HepG2 (cell line): Measurements from ENCODE around the gene KITLG. TPM values are rescaled to one million over a fixed set of nuclear protein-coding genes. Genes with fewer than 3 reads are reported as not detected.
A peak's percentile ranks its signal among the peaks of the same experiment; 100 is the strongest.

Experiments used
- FOXM1 ChIP-seq: sonication (generic); formaldehyde crosslinking; IDR thresholded peaks from 2 replicates; pipeline ENCODE4 v1.5.0; 2020; ENCODE audit warnings: missing genetic modification reagents
- KLF6 ChIP-seq: IDR thresholded peaks from 2 replicates; pipeline ENCODE4 v1.8.0; 2016; ENCODE audit warnings: missing biosample characterization, missing genetic modification reagents
- MED1 ChIP-seq: sonication (generic); formaldehyde crosslinking; IDR thresholded peaks from 2 replicates; pipeline ENCODE4 v1.4.0; 2020; ENCODE audit warnings: missing genetic modification reagents
- MIER2 ChIP-seq: IDR thresholded peaks from 2 replicates; pipeline ENCODE4 v1.6.1; 2016; ENCODE audit warnings: missing biosample characterization, missing genetic modification reagents
- PHB2 ChIP-seq: fragments of 450-650 bp; IDR thresholded peaks from 2 replicates; pipeline ENCODE4 v1.6.1; 2018; ENCODE audit not compliant: partially characterized antibody
- ZMAT3 ChIP-seq: sonication (generic); formaldehyde crosslinking; conservative IDR thresholded peaks from 2 replicates; pipeline ENCODE4 v1.7.0; 2021; ENCODE audit warnings: missing genetic modification reagents
- ZNF777 ChIP-seq: sonication (generic); formaldehyde crosslinking; IDR thresholded peaks from 2 replicates; pipeline ENCODE4 v1.4.0; 2020; ENCODE audit warnings: missing genetic modification reagents
- ZSCAN20 ChIP-seq: sonication (generic); formaldehyde crosslinking; IDR thresholded peaks from 2 replicates; pipeline ENCODE4 v1.4.0; 2020; ENCODE audit warnings: missing genetic modification reagents, mild to moderate bottlenecking, borderline replicate concordance
- ZSCAN21 ChIP-seq: sonication (generic); formaldehyde crosslinking; IDR thresholded peaks from 2 replicates; pipeline ENCODE4 v1.8.0; 2022; ENCODE audit warnings: mild to moderate bottlenecking, missing genetic modification reagents, moderate library complexity, borderline replicate concordance
- polyA plus RNA-seq, 8 experiments: library from polyadenylated mRNA; depleted of rRNA in 3 of 8; stranded (reverse) in 7 of 8; unstranded in 1 of 8; fragments of >200 nt; fragmentation: Illumina TruSeq in 4 of 8; extraction: Trizol in 4 of 8; gene quantifications; 2 replicates each; pipeline versions ENCODE4 v1.2.1 to v1.2.3, GENCODE V29; 2011 to 2016; ENCODE audit warnings: low read depth in 4 of 8, missing spikeins in 1 of 8, mixed read lengths in 1 of 8; ENCODE audit not compliant: insufficient read depth in 1 of 8
- total RNA-seq, 5 experiments: library from RNA; depleted of rRNA; stranded (reverse); fragments of >200 nt; fragmentation: Illumina TruSeq; extraction: Trizol; gene quantifications; 2 replicates each; pipeline ENCODE4 v1.2.3, GENCODE V29; 2016; ENCODE audit warnings: low read depth in 1 of 5
- TF ChIP-seq, protein P1 (sequence below), 2 experiments: sonication (generic) in 1 of 2; formaldehyde crosslinking in 1 of 2; IDR thresholded peaks; 2 replicates each; pipeline versions ENCODE4 v1.4.0 to v1.6.1; 2018 to 2020; ENCODE audit warnings: missing genetic modification reagents in 2 of 2, borderline replicate concordance in 1 of 2, low read depth in 1 of 2, mild to moderate bottlenecking in 1 of 2, missing biosample characterization in 1 of 2
- TF ChIP-seq, protein P2 (sequence below): sonication (generic); formaldehyde crosslinking; IDR thresholded peaks from 2 replicates; pipeline ENCODE4 v1.4.0; 2020; ENCODE audit warnings: mild to moderate bottlenecking, missing genetic modification reagents
- TF ChIP-seq, protein P3 (sequence below): sonication (generic); formaldehyde crosslinking; IDR thresholded peaks from 2 replicates; pipeline ENCODE4 v1.4.0; 2020; ENCODE audit warnings: missing genetic modification reagents, mild to moderate bottlenecking, borderline replicate concordance
- TF ChIP-seq, protein P4 (sequence below): sonication (generic); formaldehyde crosslinking; IDR thresholded peaks from 2 replicates; pipeline ENCODE4 v1.5.0; 2020; ENCODE audit warnings: missing genetic modification reagents
- TF ChIP-seq, protein P5 (sequence below): sonication (generic); formaldehyde crosslinking; IDR thresholded peaks from 2 replicates; pipeline ENCODE4 v1.4.0; 2020; ENCODE audit warnings: low read depth, mild to moderate bottlenecking, missing genetic modification reagents
- TF ChIP-seq, protein P6 (sequence below): sonication (generic); formaldehyde crosslinking; IDR thresholded peaks from 2 replicates; pipeline ENCODE4 v1.5.0; 2020; ENCODE audit warnings: missing genetic modification reagents

KITLG gene
- total and polyA plus RNA-seq, 2 of the 13 experiments (the other 11 are each of a cell fraction or from before 2014, with no cell fraction given), result 0.66 to 4.3 TPM

DNA sequence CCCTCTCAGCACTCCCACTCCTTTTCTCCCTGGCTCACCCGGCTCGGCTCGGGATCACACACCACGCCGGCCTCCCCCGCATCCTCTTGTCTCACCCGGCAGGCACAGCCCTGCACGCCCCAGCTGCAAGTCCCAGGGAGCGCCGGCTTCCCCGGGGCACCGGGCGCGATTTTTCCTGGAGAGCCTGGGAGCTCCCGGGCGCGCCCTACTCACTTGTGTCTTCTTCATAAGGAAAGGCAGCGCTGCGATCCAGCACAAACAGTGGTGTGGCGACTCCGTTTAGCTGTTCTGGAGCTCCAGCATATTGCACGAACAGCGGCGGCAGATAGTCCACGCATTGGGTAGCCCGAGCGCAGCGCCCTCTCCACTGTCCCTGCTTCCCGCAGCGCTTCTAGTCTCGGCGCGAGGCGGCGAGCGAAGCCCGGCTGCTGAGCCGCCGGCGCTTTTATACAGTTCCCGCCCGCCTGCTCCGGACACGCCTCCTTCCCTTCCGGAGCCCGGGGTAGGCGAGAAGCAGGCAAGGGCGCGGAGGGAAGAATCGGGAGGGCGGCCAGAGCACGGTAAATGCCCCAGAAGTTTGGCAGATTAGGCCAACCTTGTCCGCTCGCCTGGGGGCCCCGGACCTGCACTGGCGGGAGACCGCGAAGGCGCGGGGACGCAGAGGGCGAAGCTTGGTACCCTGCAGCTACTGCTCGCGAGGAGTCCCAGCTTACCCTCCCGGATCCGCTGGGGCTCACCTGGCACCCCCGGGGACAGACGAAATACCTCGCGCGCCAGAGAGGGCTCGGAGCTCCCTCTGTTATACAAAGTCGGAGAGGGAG, at the start of gene KITLG (continued):
- TF ChIP-seq, protein P1, sequence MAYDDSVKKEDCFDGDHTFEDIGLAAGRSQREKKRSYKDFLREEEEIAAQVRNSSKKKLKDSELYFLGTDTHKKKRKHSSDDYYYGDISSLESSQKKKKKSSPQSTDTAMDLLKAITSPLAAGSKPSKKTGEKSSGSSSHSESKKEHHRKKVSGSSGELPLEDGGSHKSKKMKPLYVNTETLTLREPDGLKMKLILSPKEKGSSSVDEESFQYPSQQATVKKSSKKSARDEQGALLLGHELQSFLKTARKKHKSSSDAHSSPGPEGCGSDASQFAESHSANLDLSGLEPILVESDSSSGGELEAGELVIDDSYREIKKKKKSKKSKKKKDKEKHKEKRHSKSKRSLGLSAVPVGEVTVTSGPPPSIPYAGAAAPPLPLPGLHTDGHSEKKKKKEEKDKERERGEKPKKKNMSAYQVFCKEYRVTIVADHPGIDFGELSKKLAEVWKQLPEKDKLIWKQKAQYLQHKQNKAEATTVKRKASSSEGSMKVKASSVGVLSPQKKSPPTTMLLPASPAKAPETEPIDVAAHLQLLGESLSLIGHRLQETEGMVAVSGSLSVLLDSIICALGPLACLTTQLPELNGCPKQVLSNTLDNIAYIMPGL (CRISPR knock-in tag; IDR thresholded peaks at IDR 0.05; ENCODE audit: borderline replicate concordance in 1 of 2, low read depth in 1 of 2), result 0 out of 4 replicates have a peak, but pooled peaks of 1 of the 2 experiments have one; percentile 48
- TF ChIP-seq MIER2 (CRISPR knock-in tag), result no peak
- no peak for TF ChIP-seq KLF6 (CRISPR knock-in tag)
- TF ChIP-seq, protein P2, sequence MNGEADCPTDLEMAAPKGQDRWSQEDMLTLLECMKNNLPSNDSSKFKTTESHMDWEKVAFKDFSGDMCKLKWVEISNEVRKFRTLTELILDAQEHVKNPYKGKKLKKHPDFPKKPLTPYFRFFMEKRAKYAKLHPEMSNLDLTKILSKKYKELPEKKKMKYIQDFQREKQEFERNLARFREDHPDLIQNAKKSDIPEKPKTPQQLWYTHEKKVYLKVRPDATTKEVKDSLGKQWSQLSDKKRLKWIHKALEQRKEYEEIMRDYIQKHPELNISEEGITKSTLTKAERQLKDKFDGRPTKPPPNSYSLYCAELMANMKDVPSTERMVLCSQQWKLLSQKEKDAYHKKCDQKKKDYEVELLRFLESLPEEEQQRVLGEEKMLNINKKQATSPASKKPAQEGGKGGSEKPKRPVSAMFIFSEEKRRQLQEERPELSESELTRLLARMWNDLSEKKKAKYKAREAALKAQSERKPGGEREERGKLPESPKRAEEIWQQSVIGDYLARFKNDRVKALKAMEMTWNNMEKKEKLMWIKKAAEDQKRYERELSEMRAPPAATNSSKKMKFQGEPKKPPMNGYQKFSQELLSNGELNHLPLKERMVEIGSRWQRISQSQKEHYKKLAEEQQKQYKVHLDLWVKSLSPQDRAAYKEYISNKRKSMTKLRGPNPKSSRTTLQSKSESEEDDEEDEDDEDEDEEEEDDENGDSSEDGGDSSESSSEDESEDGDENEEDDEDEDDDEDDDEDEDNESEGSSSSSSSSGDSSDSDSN (CRISPR knock-in tag), result peak; percentile 71
- no peak for TF ChIP-seq ZNF777 (CRISPR knock-in tag)
- TF ChIP-seq, protein P3, sequence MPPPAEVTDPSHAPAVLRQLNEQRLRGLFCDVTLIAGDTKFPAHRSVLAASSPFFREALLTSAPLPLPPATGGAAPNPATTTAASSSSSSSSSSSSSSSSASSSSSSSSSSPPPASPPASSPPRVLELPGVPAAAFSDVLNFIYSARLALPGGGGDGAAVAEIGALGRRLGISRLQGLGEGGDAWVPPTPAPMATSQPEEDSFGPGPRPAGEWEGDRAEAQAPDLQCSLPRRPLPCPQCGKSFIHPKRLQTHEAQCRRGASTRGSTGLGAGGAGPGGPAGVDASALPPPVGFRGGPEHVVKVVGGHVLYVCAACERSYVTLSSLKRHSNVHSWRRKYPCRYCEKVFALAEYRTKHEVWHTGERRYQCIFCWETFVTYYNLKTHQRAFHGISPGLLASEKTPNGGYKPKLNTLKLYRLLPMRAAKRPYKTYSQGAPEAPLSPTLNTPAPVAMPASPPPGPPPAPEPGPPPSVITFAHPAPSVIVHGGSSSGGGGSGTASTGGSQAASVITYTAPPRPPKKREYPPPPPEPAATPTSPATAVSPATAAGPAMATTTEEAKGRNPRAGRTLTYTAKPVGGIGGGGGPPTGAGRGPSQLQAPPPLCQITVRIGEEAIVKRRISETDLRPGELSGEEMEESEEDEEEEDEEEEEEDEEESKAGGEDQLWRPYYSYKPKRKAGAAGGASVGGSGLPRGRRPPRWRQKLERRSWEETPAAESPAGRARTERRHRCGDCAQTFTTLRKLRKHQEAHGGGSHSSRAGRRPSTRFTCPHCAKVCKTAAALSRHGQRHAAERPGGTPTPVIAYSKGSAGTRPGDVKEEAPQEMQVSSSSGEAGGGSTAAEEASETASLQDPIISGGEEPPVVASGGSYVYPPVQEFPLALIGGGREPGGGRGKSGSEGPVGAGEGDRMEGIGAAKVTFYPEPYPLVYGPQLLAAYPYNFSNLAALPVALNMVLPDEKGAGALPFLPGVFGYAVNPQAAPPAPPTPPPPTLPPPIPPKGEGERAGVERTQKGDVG, result 0 out of 2 replicates have a peak, but pooled peaks have one; percentile 46
- TF ChIP-seq, protein P4, sequence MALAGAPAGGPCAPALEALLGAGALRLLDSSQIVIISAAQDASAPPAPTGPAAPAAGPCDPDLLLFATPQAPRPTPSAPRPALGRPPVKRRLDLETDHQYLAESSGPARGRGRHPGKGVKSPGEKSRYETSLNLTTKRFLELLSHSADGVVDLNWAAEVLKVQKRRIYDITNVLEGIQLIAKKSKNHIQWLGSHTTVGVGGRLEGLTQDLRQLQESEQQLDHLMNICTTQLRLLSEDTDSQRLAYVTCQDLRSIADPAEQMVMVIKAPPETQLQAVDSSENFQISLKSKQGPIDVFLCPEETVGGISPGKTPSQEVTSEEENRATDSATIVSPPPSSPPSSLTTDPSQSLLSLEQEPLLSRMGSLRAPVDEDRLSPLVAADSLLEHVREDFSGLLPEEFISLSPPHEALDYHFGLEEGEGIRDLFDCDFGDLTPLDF (CRISPR knock-in tag), result no peak; the same call in none of the 2 replicates
- TF ChIP-seq PHB2, result no peak
- peak; percentile 57; the same call in 1 of the 2 replicates for TF ChIP-seq ZMAT3 (CRISPR knock-in tag)
- no peak for TF ChIP-seq MED1 (CRISPR knock-in tag)
- TF ChIP-seq FOXM1 (CRISPR knock-in tag), result no peak
- TF ChIP-seq, protein P5, sequence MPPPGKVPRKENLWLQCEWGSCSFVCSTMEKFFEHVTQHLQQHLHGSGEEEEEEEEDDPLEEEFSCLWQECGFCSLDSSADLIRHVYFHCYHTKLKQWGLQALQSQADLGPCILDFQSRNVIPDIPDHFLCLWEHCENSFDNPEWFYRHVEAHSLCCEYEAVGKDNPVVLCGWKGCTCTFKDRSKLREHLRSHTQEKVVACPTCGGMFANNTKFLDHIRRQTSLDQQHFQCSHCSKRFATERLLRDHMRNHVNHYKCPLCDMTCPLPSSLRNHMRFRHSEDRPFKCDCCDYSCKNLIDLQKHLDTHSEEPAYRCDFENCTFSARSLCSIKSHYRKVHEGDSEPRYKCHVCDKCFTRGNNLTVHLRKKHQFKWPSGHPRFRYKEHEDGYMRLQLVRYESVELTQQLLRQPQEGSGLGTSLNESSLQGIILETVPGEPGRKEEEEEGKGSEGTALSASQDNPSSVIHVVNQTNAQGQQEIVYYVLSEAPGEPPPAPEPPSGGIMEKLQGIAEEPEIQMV (CRISPR knock-in tag), result 0 out of 2 replicates have a peak, but pooled peaks have one; percentile 21
- TF ChIP-seq ZSCAN20 (CRISPR knock-in tag), result no peak
- TF ChIP-seq, protein P6, sequence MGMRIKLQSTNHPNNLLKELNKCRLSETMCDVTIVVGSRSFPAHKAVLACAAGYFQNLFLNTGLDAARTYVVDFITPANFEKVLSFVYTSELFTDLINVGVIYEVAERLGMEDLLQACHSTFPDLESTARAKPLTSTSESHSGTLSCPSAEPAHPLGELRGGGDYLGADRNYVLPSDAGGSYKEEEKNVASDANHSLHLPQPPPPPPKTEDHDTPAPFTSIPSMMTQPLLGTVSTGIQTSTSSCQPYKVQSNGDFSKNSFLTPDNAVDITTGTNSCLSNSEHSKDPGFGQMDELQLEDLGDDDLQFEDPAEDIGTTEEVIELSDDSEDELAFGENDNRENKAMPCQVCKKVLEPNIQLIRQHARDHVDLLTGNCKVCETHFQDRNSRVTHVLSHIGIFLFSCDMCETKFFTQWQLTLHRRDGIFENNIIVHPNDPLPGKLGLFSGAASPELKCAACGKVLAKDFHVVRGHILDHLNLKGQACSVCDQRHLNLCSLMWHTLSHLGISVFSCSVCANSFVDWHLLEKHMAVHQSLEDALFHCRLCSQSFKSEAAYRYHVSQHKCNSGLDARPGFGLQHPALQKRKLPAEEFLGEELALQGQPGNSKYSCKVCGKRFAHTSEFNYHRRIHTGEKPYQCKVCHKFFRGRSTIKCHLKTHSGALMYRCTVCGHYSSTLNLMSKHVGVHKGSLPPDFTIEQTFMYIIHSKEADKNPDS (CRISPR knock-in tag), result no peak
- TF ChIP-seq ZSCAN21, result no peak
